HepG2 (cell line): ENCODE measurements around the gene LDAH. TPM values are rescaled to one million over a fixed set of nuclear protein-coding genes. Genes with fewer than 3 reads are reported as not detected.

Source experiments
- DNMT3B ChIP-seq: conservative IDR thresholded peaks from 2 replicates; pipeline ENCODE4 v1.6.1; 2016; ENCODE audit warnings: missing biosample characterization, control low read depth
- HMG20B ChIP-seq: conservative IDR thresholded peaks from 2 replicates; pipeline ENCODE4 v1.6.1; 2016; ENCODE audit warnings: missing genetic modification reagents, missing compliant biosample characterization
- HOXA9 ChIP-seq: sonication (generic); formaldehyde crosslinking; IDR thresholded peaks from 2 replicates; pipeline ENCODE4 v1.8.1; 2022; ENCODE audit warnings: missing genetic modification reagents, mild to moderate bottlenecking, moderate library complexity, borderline replicate concordance
- WIZ ChIP-seq: sonication (generic); formaldehyde crosslinking; IDR thresholded peaks from 2 replicates; pipeline ENCODE4 v1.5.1; 2020; ENCODE audit warnings: mild to moderate bottlenecking, missing genetic modification reagents
- XBP1 ChIP-seq: sonication (generic); formaldehyde crosslinking; IDR thresholded peaks from 2 replicates; pipeline ENCODE4 v1.5.0; 2020; ENCODE audit warnings: missing genetic modification reagents
- ZNF230 ChIP-seq: sonication (generic); formaldehyde crosslinking; IDR thresholded peaks from 2 replicates; pipeline ENCODE4 v1.4.0; 2020; ENCODE audit warnings: mild to moderate bottlenecking, missing genetic modification reagents
- ZNF496 ChIP-seq: sonication (generic); formaldehyde crosslinking; IDR thresholded peaks from 2 replicates; pipeline ENCODE4 v1.8.1; 2023; ENCODE audit warnings: mild to moderate bottlenecking, moderate library complexity, missing genetic modification reagents; ENCODE audit not compliant: insufficient replicate concordance
- ZNF607 ChIP-seq: sonication (generic); formaldehyde crosslinking; IDR thresholded peaks from 2 replicates; pipeline ENCODE4 v1.5.1; 2020; ENCODE audit warnings: missing genetic modification reagents, mild to moderate bottlenecking, borderline replicate concordance
- ZNF773 ChIP-seq: sonication (generic); formaldehyde crosslinking; IDR thresholded peaks from 2 replicates; pipeline ENCODE4 v1.4.0; 2020; ENCODE audit warnings: missing genetic modification reagents, borderline replicate concordance
- polyA plus RNA-seq, 8 experiments: library from polyadenylated mRNA; depleted of rRNA in 3 of 8; stranded (reverse) in 7 of 8; unstranded in 1 of 8; fragments of >200 nt; fragmentation: Illumina TruSeq in 4 of 8; extraction: Trizol in 4 of 8; gene quantifications; 2 replicates each; pipeline versions ENCODE4 v1.2.1 to v1.2.3, GENCODE V29; 2011 to 2016; ENCODE audit warnings: low read depth in 4 of 8, missing spikeins in 1 of 8, mixed read lengths in 1 of 8; ENCODE audit not compliant: insufficient read depth in 1 of 8
- total RNA-seq, 5 experiments: library from RNA; depleted of rRNA; stranded (reverse); fragments of >200 nt; fragmentation: Illumina TruSeq; extraction: Trizol; gene quantifications; 2 replicates each; pipeline ENCODE4 v1.2.3, GENCODE V29; 2016; ENCODE audit warnings: low read depth in 1 of 5
- TF ChIP-seq, protein P1 (sequence below): sonication (generic); formaldehyde crosslinking; IDR thresholded peaks from 2 replicates; pipeline ENCODE4 v1.4.0; 2020; ENCODE audit warnings: missing genetic modification reagents
- TF ChIP-seq, protein P2 (sequence below): IDR thresholded peaks from 2 replicates; pipeline ENCODE4 v1.6.1; 2012; ENCODE audit warnings: inconsistent platforms
- TF ChIP-seq, protein P3 (sequence below): sonication (generic); formaldehyde crosslinking; IDR thresholded peaks from 2 replicates; pipeline ENCODE4 v1.8.0; 2022; ENCODE audit warnings: missing genetic modification reagents, mild to moderate bottlenecking, moderate library complexity, borderline replicate concordance
- TF ChIP-seq, protein P4 (sequence below): sonication (generic); formaldehyde crosslinking; IDR thresholded peaks from 2 replicates; pipeline ENCODE4 v1.4.0; 2020; ENCODE audit warnings: low read depth, missing genetic modification reagents
- TF ChIP-seq, protein P5 (sequence below): sonication (generic); formaldehyde crosslinking; IDR thresholded peaks from 2 replicates; pipeline ENCODE4 v1.4.0; 2020; ENCODE audit warnings: missing genetic modification reagents
- TF ChIP-seq, protein P6 (sequence below): sonication (generic); formaldehyde crosslinking; IDR thresholded peaks from 2 replicates; pipeline ENCODE4 v1.5.0; 2020; ENCODE audit warnings: mild to moderate bottlenecking, missing genetic modification reagents, moderate library complexity

The LDAH gene
- total and polyA plus RNA-seq, 2 of the 13 experiments (the other 11 are each of a cell fraction or from before 2014, with no cell fraction given): 28.8 to 46.2 TPM

DNA sequence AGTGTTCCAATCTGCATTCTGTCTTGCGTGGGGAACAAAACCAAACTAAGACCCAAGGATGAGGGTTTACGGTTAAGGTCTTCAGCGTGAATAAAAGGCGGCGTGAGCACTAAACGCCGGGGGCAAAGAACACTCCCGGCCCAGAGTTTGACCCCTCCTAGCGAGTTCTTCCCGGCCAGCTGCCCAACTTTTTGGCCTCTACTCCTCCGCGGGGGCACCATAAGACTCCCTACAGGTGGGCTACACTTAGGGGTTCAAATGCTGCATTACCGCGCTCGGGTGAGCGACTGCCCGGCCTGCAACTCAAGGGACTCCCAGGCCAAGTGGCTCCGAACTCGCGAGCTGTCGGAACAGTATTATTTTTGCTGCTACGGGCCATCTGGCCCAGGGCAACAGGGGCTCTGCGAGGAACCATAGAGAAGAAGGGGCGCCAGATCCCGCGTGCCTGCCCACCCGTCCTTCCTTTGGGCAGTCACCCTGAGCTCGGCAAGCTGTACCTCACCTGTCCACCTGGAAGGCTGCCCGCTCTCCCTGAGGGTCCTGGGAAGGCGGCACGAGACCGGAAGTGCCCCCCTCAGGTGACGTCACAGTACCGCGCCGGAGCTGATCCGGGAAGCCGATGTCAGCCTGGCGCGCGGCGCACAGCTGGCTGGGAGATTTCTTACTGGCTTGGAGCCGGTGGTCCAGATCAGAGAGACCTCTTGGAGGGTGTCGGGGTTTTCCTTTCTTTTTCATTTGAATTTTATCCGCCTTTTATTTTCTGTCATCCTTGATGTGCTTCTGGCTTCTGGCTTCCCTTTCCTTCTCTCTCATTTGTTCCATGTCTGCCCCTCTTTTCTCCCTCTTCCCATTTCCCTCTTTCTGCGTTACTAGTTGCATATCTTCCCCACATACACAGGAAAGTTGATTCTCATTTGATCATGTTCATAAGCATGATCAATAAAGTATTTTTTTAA, at the start of gene LDAH (continued):
- TF ChIP-seq, protein P1, sequence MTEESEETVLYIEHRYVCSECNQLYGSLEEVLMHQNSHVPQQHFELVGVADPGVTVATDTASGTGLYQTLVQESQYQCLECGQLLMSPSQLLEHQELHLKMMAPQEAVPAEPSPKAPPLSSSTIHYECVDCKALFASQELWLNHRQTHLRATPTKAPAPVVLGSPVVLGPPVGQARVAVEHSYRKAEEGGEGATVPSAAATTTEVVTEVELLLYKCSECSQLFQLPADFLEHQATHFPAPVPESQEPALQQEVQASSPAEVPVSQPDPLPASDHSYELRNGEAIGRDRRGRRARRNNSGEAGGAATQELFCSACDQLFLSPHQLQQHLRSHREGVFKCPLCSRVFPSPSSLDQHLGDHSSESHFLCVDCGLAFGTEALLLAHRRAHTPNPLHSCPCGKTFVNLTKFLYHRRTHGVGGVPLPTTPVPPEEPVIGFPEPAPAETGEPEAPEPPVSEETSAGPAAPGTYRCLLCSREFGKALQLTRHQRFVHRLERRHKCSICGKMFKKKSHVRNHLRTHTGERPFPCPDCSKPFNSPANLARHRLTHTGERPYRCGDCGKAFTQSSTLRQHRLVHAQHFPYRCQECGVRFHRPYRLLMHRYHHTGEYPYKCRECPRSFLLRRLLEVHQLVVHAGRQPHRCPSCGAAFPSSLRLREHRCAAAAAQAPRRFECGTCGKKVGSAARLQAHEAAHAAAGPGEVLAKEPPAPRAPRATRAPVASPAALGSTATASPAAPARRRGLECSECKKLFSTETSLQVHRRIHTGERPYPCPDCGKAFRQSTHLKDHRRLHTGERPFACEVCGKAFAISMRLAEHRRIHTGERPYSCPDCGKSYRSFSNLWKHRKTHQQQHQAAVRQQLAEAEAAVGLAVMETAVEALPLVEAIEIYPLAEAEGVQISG (CRISPR knock-in tag): peak; percentile 97
- TF ChIP-seq, protein P2, sequence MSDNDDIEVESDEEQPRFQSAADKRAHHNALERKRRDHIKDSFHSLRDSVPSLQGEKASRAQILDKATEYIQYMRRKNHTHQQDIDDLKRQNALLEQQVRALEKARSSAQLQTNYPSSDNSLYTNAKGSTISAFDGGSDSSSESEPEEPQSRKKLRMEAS: peak; percentile 97
- TF ChIP-seq ZNF607: peak; percentile 96
- TF ChIP-seq, protein P3, sequence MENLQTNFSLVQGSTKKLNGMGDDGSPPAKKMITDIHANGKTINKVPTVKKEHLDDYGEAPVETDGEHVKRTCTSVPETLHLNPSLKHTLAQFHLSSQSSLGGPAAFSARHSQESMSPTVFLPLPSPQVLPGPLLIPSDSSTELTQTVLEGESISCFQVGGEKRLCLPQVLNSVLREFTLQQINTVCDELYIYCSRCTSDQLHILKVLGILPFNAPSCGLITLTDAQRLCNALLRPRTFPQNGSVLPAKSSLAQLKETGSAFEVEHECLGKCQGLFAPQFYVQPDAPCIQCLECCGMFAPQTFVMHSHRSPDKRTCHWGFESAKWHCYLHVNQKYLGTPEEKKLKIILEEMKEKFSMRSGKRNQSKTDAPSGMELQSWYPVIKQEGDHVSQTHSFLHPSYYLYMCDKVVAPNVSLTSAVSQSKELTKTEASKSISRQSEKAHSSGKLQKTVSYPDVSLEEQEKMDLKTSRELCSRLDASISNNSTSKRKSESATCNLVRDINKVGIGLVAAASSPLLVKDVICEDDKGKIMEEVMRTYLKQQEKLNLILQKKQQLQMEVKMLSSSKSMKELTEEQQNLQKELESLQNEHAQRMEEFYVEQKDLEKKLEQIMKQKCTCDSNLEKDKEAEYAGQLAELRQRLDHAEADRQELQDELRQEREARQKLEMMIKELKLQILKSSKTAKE (CRISPR knock-in tag): no peak
- TF ChIP-seq, protein P4, sequence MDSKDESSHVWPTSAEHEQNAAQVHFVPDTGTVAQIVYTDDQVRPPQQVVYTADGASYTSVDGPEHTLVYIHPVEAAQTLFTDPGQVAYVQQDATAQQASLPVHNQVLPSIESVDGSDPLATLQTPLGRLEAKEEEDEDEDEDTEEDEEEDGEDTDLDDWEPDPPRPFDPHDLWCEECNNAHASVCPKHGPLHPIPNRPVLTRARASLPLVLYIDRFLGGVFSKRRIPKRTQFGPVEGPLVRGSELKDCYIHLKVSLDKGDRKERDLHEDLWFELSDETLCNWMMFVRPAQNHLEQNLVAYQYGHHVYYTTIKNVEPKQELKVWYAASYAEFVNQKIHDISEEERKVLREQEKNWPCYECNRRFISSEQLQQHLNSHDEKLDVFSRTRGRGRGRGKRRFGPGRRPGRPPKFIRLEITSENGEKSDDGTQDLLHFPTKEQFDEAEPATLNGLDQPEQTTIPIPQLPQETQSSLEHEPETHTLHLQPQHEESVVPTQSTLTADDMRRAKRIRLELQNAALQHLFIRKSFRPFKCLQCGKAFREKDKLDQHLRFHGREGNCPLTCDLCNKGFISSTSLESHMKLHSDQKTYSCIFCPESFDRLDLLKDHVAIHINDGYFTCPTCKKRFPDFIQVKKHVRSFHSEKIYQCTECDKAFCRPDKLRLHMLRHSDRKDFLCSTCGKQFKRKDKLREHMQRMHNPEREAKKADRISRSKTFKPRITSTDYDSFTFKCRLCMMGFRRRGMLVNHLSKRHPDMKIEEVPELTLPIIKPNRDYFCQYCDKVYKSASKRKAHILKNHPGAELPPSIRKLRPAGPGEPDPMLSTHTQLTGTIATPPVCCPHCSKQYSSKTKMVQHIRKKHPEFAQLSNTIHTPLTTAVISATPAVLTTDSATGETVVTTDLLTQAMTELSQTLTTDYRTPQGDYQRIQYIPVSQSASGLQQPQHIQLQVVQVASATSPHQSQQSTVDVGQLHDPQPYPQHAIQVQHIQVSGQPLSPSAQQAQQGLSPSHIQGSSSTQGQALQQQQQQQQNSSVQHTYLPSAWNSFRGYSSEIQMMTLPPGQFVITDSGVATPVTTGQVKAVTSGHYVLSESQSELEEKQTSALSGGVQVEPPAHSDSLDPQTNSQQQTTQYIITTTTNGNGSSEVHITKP (CRISPR knock-in tag): peak; percentile 78
- TF ChIP-seq ZNF230 (CRISPR knock-in tag): peak; percentile 97
- no peak for TF ChIP-seq XBP1
- TF ChIP-seq, protein P5, sequence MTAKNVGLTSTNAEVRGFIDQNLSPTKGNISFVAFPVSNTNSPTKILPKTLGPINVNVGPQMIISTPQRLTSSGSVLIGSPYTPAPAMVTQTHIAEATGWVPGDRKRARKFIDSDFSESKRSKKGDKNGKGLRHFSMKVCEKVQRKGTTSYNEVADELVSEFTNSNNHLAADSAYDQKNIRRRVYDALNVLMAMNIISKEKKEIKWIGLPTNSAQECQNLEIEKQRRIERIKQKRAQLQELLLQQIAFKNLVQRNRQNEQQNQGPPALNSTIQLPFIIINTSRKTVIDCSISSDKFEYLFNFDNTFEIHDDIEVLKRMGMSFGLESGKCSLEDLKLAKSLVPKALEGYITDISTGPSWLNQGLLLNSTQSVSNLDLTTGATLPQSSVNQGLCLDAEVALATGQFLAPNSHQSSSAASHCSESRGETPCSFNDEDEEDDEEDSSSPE: peak; percentile 93; the same call in 1 of the 2 replicates
- TF ChIP-seq HMG20B: no peak; the same call in 1 of the 2 replicates
- TF ChIP-seq ZNF496 (CRISPR knock-in tag): no peak
- TF ChIP-seq DNMT3B (CRISPR knock-in tag): peak; percentile 62
- peak; percentile 96 for TF ChIP-seq WIZ (CRISPR knock-in tag)
- no peak for TF ChIP-seq HOXA9
- peak; percentile 82; the same call in 1 of the 2 replicates for TF ChIP-seq ZNF773
- TF ChIP-seq, protein P6, sequence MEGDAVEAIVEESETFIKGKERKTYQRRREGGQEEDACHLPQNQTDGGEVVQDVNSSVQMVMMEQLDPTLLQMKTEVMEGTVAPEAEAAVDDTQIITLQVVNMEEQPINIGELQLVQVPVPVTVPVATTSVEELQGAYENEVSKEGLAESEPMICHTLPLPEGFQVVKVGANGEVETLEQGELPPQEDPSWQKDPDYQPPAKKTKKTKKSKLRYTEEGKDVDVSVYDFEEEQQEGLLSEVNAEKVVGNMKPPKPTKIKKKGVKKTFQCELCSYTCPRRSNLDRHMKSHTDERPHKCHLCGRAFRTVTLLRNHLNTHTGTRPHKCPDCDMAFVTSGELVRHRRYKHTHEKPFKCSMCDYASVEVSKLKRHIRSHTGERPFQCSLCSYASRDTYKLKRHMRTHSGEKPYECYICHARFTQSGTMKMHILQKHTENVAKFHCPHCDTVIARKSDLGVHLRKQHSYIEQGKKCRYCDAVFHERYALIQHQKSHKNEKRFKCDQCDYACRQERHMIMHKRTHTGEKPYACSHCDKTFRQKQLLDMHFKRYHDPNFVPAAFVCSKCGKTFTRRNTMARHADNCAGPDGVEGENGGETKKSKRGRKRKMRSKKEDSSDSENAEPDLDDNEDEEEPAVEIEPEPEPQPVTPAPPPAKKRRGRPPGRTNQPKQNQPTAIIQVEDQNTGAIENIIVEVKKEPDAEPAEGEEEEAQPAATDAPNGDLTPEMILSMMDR: no peak
